Measurements from ENCODE around the gene DENND1A.

- no peak for TF ChIP-seq CTCF (IDR thresholded peaks at IDR 0.05)
- TF ChIP-seq POLR2A (IDR thresholded peaks at IDR 0.05; ENCODE audit: low read depth) = no peak
- TF ChIP-seq POLR2AphosphoS5 (IDR thresholded peaks at IDR 0.05) = no peak
These were observed 595.3 kb downstream of the DENND1A start for GRCh38 chr9:123334639-123335038.
